ENCODE measurements around the gene APOA4. TPM values are rescaled to one million over a fixed set of nuclear protein-coding genes. Genes with fewer than 3 reads are reported as not detected.

APOA4 gene
- total and polyA plus RNA-seq, 2 donors (not counting 1 experiment from before 2014, with no cell fraction given): not detected

GRCh38 chr11:116862185-116862584, 39.1 kb upstream of the APOA4 start:
- Histone ChIP-seq H3K4me3 (ENCODE audit: control extremely low read depth in 1 of 5, extremely low read depth in 1 of 5, insufficient read depth in 1 of 5, low read depth in 2 of 5, low read length in 4 of 5) (no peak overlapping the region), H3K9me3 (ENCODE audit: control extremely low read depth in 1 of 3, control insufficient read depth in 2 of 3, insufficient read depth in 1 of 3, low read length in 2 of 3) (no peaks in the 10 kb centered on the region), H2AFZ (ENCODE audit: insufficient read depth, low read depth, low read length, poor library complexity, severe bottlenecking) (no peak overlapping the region), H3K4me2 (replicated peaks; ENCODE audit: low read depth, low read length, poor library complexity, severe bottlenecking) (no peak overlapping the region), H3K4me1 (ENCODE audit: control insufficient read depth in 2 of 2, insufficient read depth in 2 of 2, low read length in 2 of 2) (no peaks in the 10 kb centered on the region), H4K20me1 (ENCODE audit: control insufficient read depth, insufficient read depth, low read length, poor library complexity, severe bottlenecking) (peaks cover 10% of the 10 kb centered on the region), H3K79me2 (ENCODE audit: control insufficient read depth, insufficient read depth, low read length) (no peaks in the 10 kb centered on the region), H3K36me3 (replicated peaks in 1 of 2; ENCODE audit: control extremely low read depth in 1 of 2, control insufficient read depth in 1 of 2, extremely low read depth in 1 of 2, insufficient read depth in 2 of 2, low read length in 1 of 2) (peaks cover 2 to 96% of the 10 kb centered on the region in 2 experiments), H3K27me3 (replicated peaks in 1 of 4; ENCODE audit: control extremely low read depth in 1 of 4, control insufficient read depth in 3 of 4, insufficient read depth in 4 of 4, low read length in 3 of 4) (no peaks in the 10 kb centered on the region), H3K27ac (ENCODE audit: low read length in 2 of 2) (no peak overlapping the region), H3K9ac (ENCODE audit: low read length) (no peak overlapping the region)
- H3K4me3 Mint-ChIP-seq: no peak overlapping the region
- CTCF ChIA-PET: interaction anchor here (0.7 to 1.1 kb wide), 3 partner anchors 9 to 244 kb away, joined by 3 to 5 read pairs (median 3); no protein-coding TSS in a partner anchor
- no peak for TF ChIP-seq EZH2 (IDR thresholded peaks at IDR 0.05; ENCODE audit: borderline replicate concordance, insufficient read depth, low read depth, low read length, poor library complexity, severe bottlenecking)
- no peak for TF ChIP-seq CTCF (IDR thresholded peaks at IDR 0.05)
- 100% methylated on average over 2 of the region's 3 CpGs for WGBS (ENCODE audit: insufficient coverage)
- no peak overlapping the region for H3K27ac Mint-ChIP-seq
- H3K4me1 Mint-ChIP-seq: no peaks in the 10 kb centered on the region
- no peaks in the 10 kb centered on the region for H3K27me3 Mint-ChIP-seq
- no peaks in the 10 kb centered on the region for H3K9me3 Mint-ChIP-seq (ENCODE audit: insufficient read depth)
- intact Hi-C loops (cut with micrococcal nuclease): no loop called here
- POLR2A ChIA-PET: no interaction called here
- ATAC-seq (ENCODE audit: low read depth) (no peak), DNase-seq (no peak)

GRCh38 chr11:116861539-116861938, 38.4 kb upstream of the APOA4 start:
- no CpG with 5 or more reads among the region's 1 CpG for WGBS (ENCODE audit: insufficient coverage)
- H3K79me2 ChIP-seq (ENCODE audit: control insufficient read depth, insufficient read depth, low read length): no peaks in the 10 kb centered on the region
- ATAC-seq (ENCODE audit: low read depth) (no peak), DNase-seq (no peak)
- CTCF ChIA-PET: no interaction called here
- intact Hi-C loops (cut with micrococcal nuclease): no loop called here
- H3K27ac ChIP-seq (ENCODE audit: low read length in 2 of 2): no peak overlapping the region
- no peak overlapping the region for H2AFZ ChIP-seq (ENCODE audit: insufficient read depth, low read depth, low read length, poor library complexity, severe bottlenecking)
- no peaks in the 10 kb centered on the region for H3K4me1 ChIP-seq (ENCODE audit: control insufficient read depth in 2 of 2, insufficient read depth in 2 of 2, low read length in 2 of 2)
- Mint-ChIP-seq H3K27me3 (no peaks in the 10 kb centered on the region), H3K9me3 (ENCODE audit: insufficient read depth) (no peaks in the 10 kb centered on the region), H3K27ac (no peak overlapping the region), H3K4me3 (no peak overlapping the region), H3K4me1 (no peaks in the 10 kb centered on the region)
- no peaks in the 10 kb centered on the region for H3K9me3 ChIP-seq (ENCODE audit: control extremely low read depth in 1 of 3, control insufficient read depth in 2 of 3, insufficient read depth in 1 of 3, low read length in 2 of 3)
- no peak overlapping the region for H3K4me2 ChIP-seq (replicated peaks; ENCODE audit: low read depth, low read length, poor library complexity, severe bottlenecking)
- POLR2A ChIA-PET: no interaction called here
- TF ChIP-seq CTCF (IDR thresholded peaks at IDR 0.05): no peak
- TF ChIP-seq EZH2 (IDR thresholded peaks at IDR 0.05; ENCODE audit: borderline replicate concordance, insufficient read depth, low read depth, low read length, poor library complexity, severe bottlenecking): no peak
- H3K9ac ChIP-seq (ENCODE audit: low read length): no peak overlapping the region
- H4K20me1 ChIP-seq (ENCODE audit: control insufficient read depth, insufficient read depth, low read length, poor library complexity, severe bottlenecking): peaks cover 13% of the 10 kb centered on the region
- peaks cover 2 to 96% of the 10 kb centered on the region in 2 experiments for H3K36me3 ChIP-seq (replicated peaks in 1 of 2; ENCODE audit: control extremely low read depth in 1 of 2, control insufficient read depth in 1 of 2, extremely low read depth in 1 of 2, insufficient read depth in 2 of 2, low read length in 1 of 2)
- H3K4me3 ChIP-seq (ENCODE audit: control extremely low read depth in 1 of 5, extremely low read depth in 1 of 5, insufficient read depth in 1 of 5, low read depth in 2 of 5, low read length in 4 of 5): no peak overlapping the region
- no peaks in the 10 kb centered on the region for H3K27me3 ChIP-seq (replicated peaks in 1 of 4; ENCODE audit: control extremely low read depth in 1 of 4, control insufficient read depth in 3 of 4, insufficient read depth in 4 of 4, low read length in 3 of 4)
